ENCODE data around the gene EXOC6B.
"Not testable (repeated sequence)": the region's sequence is repeated elsewhere in the genome, so short reads cannot be mapped to it uniquely, and the experiment has no call there.

Gene EXOC6B

GRCh38 chr2:72544554-72544953, 281.3 kb downstream of the EXOC6B start:
- Histone ChIP-seq H3K4me3 (ENCODE audit: low read depth, low read length) (no peak overlapping the region), H3K27me3 (ENCODE audit: control insufficient read depth, insufficient read depth, low read length) (no peaks in the 10 kb centered on the region), H3K9me3 (ENCODE audit: control insufficient read depth, insufficient read depth, low read length) (no peaks in the 10 kb centered on the region), H3K4me1 (ENCODE audit: control insufficient read depth, insufficient read depth, low read length) (no peaks in the 10 kb centered on the region), H3K27ac (ENCODE audit: low read depth, low read length) (no peak overlapping the region), H3K36me3 (ENCODE audit: control insufficient read depth, insufficient read depth, low read length) (no peaks in the 10 kb centered on the region), H3K9ac (ENCODE audit: low read depth, low read length) (no peak overlapping the region)

GRCh38 chr2:72543497-72544216, 282.2 kb downstream of the EXOC6B start:
- Histone ChIP-seq H3K27ac (ENCODE audit: low read depth, low read length) (no peak overlapping the region), H3K9ac (ENCODE audit: low read depth, low read length) (no peak overlapping the region), H3K36me3 (ENCODE audit: control insufficient read depth, insufficient read depth, low read length) (no peaks in the 10 kb centered on the region), H3K9me3 (ENCODE audit: control insufficient read depth, insufficient read depth, low read length) (no peaks in the 10 kb centered on the region), H3K4me3 (ENCODE audit: low read depth, low read length) (no peak overlapping the region), H3K27me3 (ENCODE audit: control insufficient read depth, insufficient read depth, low read length) (no peaks in the 10 kb centered on the region), H3K4me1 (ENCODE audit: control insufficient read depth, insufficient read depth, low read length) (peaks cover 8% of the 10 kb centered on the region)

GRCh38 chr2:72539071-72539552, 286.7 kb downstream of the EXOC6B start:
- H3K27ac ChIP-seq (ENCODE audit: low read depth, low read length), result peak overlapping the region; percentile 7
- H3K27me3 ChIP-seq (ENCODE audit: control insufficient read depth, insufficient read depth, low read length), result no peaks in the 10 kb centered on the region
- H3K9me3 ChIP-seq (ENCODE audit: control insufficient read depth, insufficient read depth, low read length), result no peaks in the 10 kb centered on the region
- no peak overlapping the region; the same call in 1 of the 2 replicates for H3K4me3 ChIP-seq (ENCODE audit: low read depth, low read length)
- H3K9ac ChIP-seq (ENCODE audit: low read depth, low read length), result no peak overlapping the region
- H3K4me1 ChIP-seq (ENCODE audit: control insufficient read depth, insufficient read depth, low read length), result peaks cover 28% of the 10 kb centered on the region
- no peaks in the 10 kb centered on the region for H3K36me3 ChIP-seq (ENCODE audit: control insufficient read depth, insufficient read depth, low read length)

- H3K9ac ChIP-seq (ENCODE audit: low read depth, low read length), result no peak overlapping the region
- peak overlapping the region; percentile 7 for H3K27ac ChIP-seq (ENCODE audit: low read depth, low read length)
- peaks cover 34% of the 10 kb centered on the region for H3K4me1 ChIP-seq (ENCODE audit: control insufficient read depth, insufficient read depth, low read length)
- no peaks in the 10 kb centered on the region for H3K9me3 ChIP-seq (ENCODE audit: control insufficient read depth, insufficient read depth, low read length)
- no peaks in the 10 kb centered on the region for H3K36me3 ChIP-seq (ENCODE audit: control insufficient read depth, insufficient read depth, low read length)
- H3K4me3 ChIP-seq (ENCODE audit: low read depth, low read length), result no peak overlapping the region; the same call in 1 of the 2 replicates
- H3K27me3 ChIP-seq (ENCODE audit: control insufficient read depth, insufficient read depth, low read length), result no peaks in the 10 kb centered on the region
These were observed 287.3 kb downstream of the EXOC6B start for GRCh38 chr2:72538486-72538885.

GRCh38 chr2:72535586-72535985, 290.2 kb downstream of the EXOC6B start:
- H3K36me3 ChIP-seq (ENCODE audit: control insufficient read depth, insufficient read depth, low read length); H3K9me3 ChIP-seq (ENCODE audit: control insufficient read depth, insufficient read depth, low read length); H3K4me3 ChIP-seq (ENCODE audit: low read depth, low read length); H3K9ac ChIP-seq (ENCODE audit: low read depth, low read length); H3K27ac ChIP-seq (ENCODE audit: low read depth, low read length); H3K27me3 ChIP-seq (ENCODE audit: control insufficient read depth, insufficient read depth, low read length): not testable (repeated sequence)
- peaks cover 37% of the 10 kb centered on the region for H3K4me1 ChIP-seq (ENCODE audit: control insufficient read depth, insufficient read depth, low read length)

GRCh38 chr2:72533765-72534164, 292.1 kb downstream of the EXOC6B start:
- Histone ChIP-seq H3K4me3 (ENCODE audit: low read depth, low read length) (no peak overlapping the region), H3K9me3 (ENCODE audit: control insufficient read depth, insufficient read depth, low read length) (no peaks in the 10 kb centered on the region), H3K27ac (ENCODE audit: low read depth, low read length) (no peak overlapping the region), H3K4me1 (ENCODE audit: control insufficient read depth, insufficient read depth, low read length) (peaks cover 31% of the 10 kb centered on the region), H3K9ac (ENCODE audit: low read depth, low read length) (no peak overlapping the region), H3K27me3 (ENCODE audit: control insufficient read depth, insufficient read depth, low read length) (no peaks in the 10 kb centered on the region), H3K36me3 (ENCODE audit: control insufficient read depth, insufficient read depth, low read length) (no peaks in the 10 kb centered on the region)

GRCh38 chr2:72527424-72527823, 298.4 kb downstream of the EXOC6B start:
- no peak overlapping the region for H3K27ac ChIP-seq (ENCODE audit: low read depth, low read length)
- no peak overlapping the region for H3K9ac ChIP-seq (ENCODE audit: low read depth, low read length)
- H3K4me3 ChIP-seq (ENCODE audit: low read depth, low read length), result no peak overlapping the region
- H3K4me1 ChIP-seq (ENCODE audit: control insufficient read depth, insufficient read depth, low read length), result peaks cover 9% of the 10 kb centered on the region; the same call in 1 of the 2 replicates
- H3K27me3 ChIP-seq (ENCODE audit: control insufficient read depth, insufficient read depth, low read length), result no peaks in the 10 kb centered on the region
- no peaks in the 10 kb centered on the region for H3K36me3 ChIP-seq (ENCODE audit: control insufficient read depth, insufficient read depth, low read length)
- H3K9me3 ChIP-seq (ENCODE audit: control insufficient read depth, insufficient read depth, low read length), result no peaks in the 10 kb centered on the region

GRCh38 chr2:72526623-72527022, 299.2 kb downstream of the EXOC6B start:
- Histone ChIP-seq H3K27me3 (ENCODE audit: control insufficient read depth, insufficient read depth, low read length) (no peaks in the 10 kb centered on the region), H3K4me3 (ENCODE audit: low read depth, low read length) (no peak overlapping the region), H3K36me3 (ENCODE audit: control insufficient read depth, insufficient read depth, low read length) (no peaks in the 10 kb centered on the region), H3K9me3 (ENCODE audit: control insufficient read depth, insufficient read depth, low read length) (no peaks in the 10 kb centered on the region), H3K4me1 (ENCODE audit: control insufficient read depth, insufficient read depth, low read length) (peaks cover 9% of the 10 kb centered on the region; the same call in 1 of the 2 replicates), H3K27ac (ENCODE audit: low read depth, low read length) (no peak overlapping the region), H3K9ac (ENCODE audit: low read depth, low read length) (no peak overlapping the region)

GRCh38 chr2:72524071-72524470, 301.8 kb downstream of the EXOC6B start:
- H3K9me3 ChIP-seq (ENCODE audit: control insufficient read depth, insufficient read depth, low read length), result no peaks in the 10 kb centered on the region

GRCh38 chr2:72515696-72516095, 310.1 kb downstream of the EXOC6B start:
- Histone ChIP-seq H3K27ac (ENCODE audit: low read depth, low read length) (no peak overlapping the region), H3K4me3 (ENCODE audit: low read depth, low read length) (no peak overlapping the region), H3K4me1 (ENCODE audit: control insufficient read depth, insufficient read depth, low read length) (peaks cover 9% of the 10 kb centered on the region; the same call in 1 of the 2 replicates)

More at GRCh38 chr2:72524071-72524470, 301.8 kb downstream of the EXOC6B start:
- H3K4me3 ChIP-seq (ENCODE audit: low read depth, low read length), result no peak overlapping the region
- no peak overlapping the region for H3K27ac ChIP-seq (ENCODE audit: low read depth, low read length)
- H3K9ac ChIP-seq (ENCODE audit: low read depth, low read length), result no peak overlapping the region
- H3K4me1 ChIP-seq (ENCODE audit: control insufficient read depth, insufficient read depth, low read length), result peaks cover 9% of the 10 kb centered on the region; the same call in 1 of the 2 replicates
- no peaks in the 10 kb centered on the region for H3K36me3 ChIP-seq (ENCODE audit: control insufficient read depth, insufficient read depth, low read length)
- H3K27me3 ChIP-seq (ENCODE audit: control insufficient read depth, insufficient read depth, low read length), result no peaks in the 10 kb centered on the region

GRCh38 chr2:72513011-72513410, 312.8 kb downstream of the EXOC6B start:
- H3K36me3 ChIP-seq (ENCODE audit: control insufficient read depth, insufficient read depth, low read length), result no peaks in the 10 kb centered on the region
- no peak overlapping the region for H3K9ac ChIP-seq (ENCODE audit: low read depth, low read length)
- no peak overlapping the region for H3K27ac ChIP-seq (ENCODE audit: low read depth, low read length)

More at GRCh38 chr2:72515696-72516095, 310.1 kb downstream of the EXOC6B start:
- Histone ChIP-seq H3K36me3 (ENCODE audit: control insufficient read depth, insufficient read depth, low read length) (no peaks in the 10 kb centered on the region), H3K9me3 (ENCODE audit: control insufficient read depth, insufficient read depth, low read length) (no peaks in the 10 kb centered on the region), H3K9ac (ENCODE audit: low read depth, low read length) (no peak overlapping the region), H3K27me3 (ENCODE audit: control insufficient read depth, insufficient read depth, low read length) (no peaks in the 10 kb centered on the region)

More at GRCh38 chr2:72513011-72513410, 312.8 kb downstream of the EXOC6B start:
- Histone ChIP-seq H3K27me3 (ENCODE audit: control insufficient read depth, insufficient read depth, low read length) (no peaks in the 10 kb centered on the region), H3K9me3 (ENCODE audit: control insufficient read depth, insufficient read depth, low read length) (no peaks in the 10 kb centered on the region), H3K4me1 (ENCODE audit: control insufficient read depth, insufficient read depth, low read length) (peaks cover 9% of the 10 kb centered on the region; the same call in 1 of the 2 replicates), H3K4me3 (ENCODE audit: low read depth, low read length) (no peak overlapping the region)

Measured in HUES48 (cell line).